ENCODE measurements around the gene DGKE.
A peak's percentile ranks its signal among the peaks of the same experiment; 100 is the strongest.

Gene DGKE

DNA sequence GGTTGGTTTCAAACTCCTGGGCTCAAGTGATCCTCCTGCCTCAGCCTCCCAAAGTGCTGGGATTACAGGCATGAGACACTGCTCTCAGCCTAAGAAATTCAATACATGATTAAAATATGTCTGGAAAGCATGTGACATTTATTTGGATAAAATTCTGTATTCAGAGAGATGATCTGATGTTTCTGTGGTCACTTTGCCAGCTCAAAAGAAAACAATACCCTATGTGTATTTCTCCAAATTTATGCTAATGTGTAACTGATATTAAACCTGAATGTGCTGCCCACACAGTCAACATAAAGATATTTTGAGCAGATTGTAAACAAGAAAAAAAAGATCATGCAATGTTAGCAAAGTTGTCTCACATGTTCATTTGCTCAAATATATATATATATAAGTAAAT, 16.9 kb upstream of the DGKE start:
- DNase-seq = no peak

- no peak for DNase-seq
Observed at GRCh38 chr17:56819030-56819429, 14.9 kb upstream of the DGKE start.

GRCh38 chr17:56819431-56820145, 14.4 kb upstream of the DGKE start:
- DNase-seq = peak; percentile 71

DNA sequence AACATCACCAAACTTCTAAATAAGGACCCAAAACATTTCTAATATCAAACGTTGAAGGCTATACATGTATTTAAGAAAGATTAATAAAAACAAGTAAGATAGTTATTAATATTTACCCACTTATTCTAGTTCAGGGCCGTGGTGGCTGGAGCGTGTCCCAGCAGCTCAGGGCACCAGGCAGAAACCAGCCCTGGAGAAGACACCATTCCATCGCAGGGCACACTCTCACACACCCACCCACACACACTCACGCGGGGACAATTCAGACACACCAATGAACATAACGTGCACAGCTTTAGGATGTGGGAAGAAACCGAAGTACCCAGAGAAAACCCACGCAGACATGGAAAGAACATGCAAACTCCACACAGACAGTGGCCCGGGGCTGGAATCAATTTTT, 13.7 kb upstream of the DGKE start:
- DNase-seq = no peak

- DNase-seq = no peak
Observed at GRCh38 chr17:56821847-56822534, 12.0 kb upstream of the DGKE start.

DNA sequence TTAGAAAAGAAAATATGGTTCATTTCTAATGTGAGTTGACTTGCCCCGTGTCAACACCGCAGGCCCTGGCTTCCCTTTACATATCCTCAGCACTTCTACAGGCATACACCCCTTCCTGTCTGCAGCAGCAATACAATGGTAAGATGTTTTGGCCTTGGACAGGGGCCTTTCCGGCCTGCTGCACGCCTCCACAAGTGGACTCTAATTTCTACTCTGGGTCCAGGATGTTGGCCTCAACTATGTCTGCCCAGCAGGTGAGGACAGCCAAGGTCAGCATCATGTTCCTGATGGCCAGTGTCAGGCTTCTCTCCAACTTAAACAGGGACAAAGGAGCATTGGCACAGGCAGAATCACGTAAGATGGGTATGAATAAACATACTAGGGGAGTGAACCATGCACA, 11.2 kb upstream of the DGKE start:
- DNase-seq = no peak

DNA sequence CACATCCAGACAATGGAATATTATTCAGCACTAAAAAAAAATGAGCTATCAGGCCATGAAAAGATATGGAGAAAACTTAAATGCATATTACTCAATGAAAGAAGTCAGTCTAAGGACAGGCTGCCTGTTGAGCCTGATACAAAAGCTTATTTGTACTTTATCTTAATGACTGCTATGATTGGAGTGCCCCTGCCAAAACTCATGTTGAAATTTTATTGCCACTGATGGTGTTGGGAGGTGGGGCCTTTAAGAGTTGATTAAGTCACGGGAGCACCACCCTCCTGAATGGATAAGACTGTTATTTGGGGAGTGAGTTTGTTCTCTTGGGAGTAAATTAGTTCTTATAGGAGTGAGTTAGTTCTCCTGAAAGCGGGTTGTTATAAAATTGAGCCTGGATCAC, 10.1 kb upstream of the DGKE start:
- no peak for DNase-seq

DNA sequence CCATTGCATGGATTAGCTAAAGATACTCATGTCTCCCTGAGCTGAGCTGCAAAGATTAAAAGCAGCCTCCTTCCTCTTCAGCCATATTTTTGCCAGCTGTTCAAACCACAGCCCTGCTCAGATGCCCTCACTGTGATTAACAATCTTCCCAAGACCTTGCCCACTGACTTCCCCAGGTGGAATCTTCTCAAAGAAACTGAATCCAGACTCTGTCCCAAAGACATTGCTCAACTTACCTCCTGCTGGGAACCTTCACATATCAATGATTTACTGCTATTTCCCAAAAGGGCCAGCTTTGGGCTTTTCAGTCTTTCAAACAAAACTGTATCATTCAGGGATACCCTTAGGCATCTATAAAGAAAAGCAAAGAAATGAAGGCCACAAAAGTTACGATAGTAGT, 9.4 kb upstream of the DGKE start:
- DNase-seq = no peak

DNA sequence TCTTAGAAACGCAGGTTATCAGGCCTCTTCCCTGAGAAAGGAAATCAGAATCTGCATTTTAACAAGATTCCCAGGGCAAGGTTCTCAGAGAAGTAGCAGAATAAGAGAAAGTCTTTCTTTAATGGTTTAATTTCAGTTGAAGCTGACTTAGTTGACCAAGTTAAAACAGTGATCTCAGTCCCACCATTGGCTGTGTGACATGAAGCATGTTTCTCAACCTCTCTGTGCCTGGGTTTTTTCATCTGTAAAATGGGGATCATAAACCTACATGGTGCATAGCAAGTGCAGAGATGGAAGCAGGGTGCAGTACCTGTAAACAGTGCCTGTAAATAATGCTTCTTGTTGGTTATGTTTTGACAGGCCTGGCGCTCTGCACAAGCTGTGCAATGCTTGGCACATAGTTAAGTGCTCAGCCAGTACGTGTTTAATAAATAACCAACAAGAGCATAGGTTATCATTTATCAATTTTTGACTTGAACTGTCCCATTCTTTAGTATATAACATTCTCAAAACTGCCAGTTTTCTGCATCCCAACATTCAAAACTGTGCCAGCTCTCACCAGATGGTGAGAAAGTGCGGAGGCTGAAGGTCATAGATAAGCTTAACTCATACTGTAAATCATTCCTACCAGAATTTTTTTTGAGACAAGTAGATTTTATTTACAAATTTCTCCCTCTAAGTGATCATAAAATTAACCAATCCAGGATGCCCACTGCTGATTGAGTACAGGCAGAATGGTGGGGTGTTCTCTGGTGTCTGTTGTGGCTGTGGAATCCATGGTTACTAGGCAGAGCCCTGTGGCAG, 7.1 kb upstream of the DGKE start:
- DNase-seq = no peak

GRCh38 chr17:56830726-56831368, 3.1 kb upstream of the DGKE start:
- DNase-seq = no peak

GRCh38 chr17:56831369-56832095, 2.4 kb upstream of the DGKE start:
- DNase-seq = no peak

DNA sequence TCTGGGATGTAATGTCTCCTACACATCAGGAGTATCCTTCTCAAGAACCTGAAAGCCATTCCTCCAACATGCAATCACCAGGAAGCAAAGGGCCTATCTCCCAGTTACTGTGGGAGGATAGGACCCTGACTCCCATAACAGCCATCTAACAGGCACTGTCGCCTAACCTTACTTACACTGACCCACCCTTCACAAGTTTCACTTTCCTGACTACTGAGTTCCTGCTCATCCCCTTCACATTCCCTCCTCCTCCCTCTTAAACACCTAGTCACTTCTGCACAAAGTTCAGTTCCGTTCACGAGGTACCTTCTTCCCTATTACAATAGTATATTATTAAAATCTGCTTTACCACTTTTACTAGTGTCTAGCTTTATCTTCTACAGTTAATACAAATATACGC, 1.5 kb upstream of the DGKE start:
- DNase-seq = no peak

DNA sequence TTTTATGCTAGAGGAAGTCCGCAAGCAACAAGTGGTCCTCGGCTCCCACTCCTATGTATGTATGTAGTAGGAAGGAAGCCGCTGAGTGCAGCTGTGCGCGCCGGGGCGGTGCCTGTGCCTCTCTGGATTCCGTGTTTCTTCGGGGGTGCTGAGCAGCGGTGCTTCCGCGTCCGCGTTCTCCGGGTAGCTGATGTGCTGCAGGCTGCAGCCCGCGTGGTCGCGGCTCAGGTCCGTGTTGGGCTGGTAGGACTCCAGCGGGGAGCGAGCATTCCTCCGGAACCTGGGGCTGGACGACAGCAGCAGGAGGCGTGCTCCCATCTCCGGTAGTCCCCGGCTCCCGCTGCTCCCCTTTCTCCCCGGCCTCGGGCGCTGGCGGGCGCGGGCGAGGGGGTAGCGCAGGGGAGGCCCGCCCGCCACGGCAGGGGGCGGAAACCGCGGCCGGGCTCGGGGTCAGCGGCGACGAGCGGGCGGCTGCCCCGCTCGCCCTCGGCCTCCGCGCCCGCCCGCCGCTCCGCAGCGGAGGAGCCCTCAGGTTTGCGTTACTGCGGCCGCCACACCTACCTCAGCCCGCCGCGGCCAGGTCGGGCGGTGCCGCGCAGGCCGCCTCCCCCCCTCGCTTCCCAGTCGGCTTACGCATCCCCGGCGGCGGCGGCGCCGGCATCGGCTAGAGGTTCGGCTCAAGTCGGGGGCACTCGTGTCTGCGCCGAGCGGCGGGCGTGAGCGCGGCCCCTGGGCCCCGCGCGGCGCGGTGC, 718 bp upstream of the DGKE start:
- DNase-seq = peak; percentile 61

DNA sequence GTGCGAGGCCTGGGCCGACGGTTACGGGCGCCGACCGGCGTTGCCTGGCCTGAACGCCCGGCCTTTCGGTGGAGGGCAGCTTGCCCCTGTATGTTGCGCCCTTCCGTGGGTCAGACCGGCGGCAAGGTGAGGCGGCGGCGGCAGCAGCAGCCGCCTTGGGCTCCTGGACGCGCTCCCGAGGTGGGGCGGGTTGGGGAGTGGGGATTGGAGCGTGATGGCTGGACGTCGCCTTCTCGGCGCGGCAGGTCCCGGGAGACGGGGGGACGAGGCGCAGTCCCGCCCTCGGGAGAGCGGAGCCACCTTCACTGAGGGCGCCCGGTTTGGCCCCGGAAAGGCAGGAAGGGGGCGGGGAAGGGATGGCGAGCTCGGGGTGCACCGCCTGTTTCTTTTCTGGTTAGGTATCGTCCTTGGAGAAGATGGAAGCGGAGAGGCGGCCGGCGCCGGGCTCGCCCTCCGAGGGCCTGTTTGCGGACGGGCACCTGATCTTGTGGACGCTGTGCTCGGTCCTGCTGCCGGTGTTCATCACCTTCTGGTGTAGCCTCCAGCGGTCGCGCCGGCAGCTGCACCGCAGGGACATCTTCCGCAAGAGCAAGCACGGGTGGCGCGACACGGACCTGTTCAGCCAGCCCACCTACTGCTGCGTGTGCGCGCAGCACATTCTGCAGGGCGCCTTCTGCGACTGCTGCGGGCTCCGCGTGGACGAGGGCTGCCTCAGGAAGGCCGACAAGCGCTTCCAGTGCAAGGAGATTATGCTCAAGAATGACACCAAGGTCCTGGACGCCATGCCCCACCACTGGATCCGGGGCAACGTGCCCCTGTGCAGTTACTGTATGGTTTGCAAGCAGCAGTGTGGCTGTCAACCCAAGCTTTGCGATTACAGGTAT, 671 bp downstream of the DGKE start:
- DNase-seq = peak; percentile 68

- DNase-seq = no peak
Observed at GRCh38 chr17:56835264-56835585, 1.3 kb downstream of the DGKE start.

DNA sequence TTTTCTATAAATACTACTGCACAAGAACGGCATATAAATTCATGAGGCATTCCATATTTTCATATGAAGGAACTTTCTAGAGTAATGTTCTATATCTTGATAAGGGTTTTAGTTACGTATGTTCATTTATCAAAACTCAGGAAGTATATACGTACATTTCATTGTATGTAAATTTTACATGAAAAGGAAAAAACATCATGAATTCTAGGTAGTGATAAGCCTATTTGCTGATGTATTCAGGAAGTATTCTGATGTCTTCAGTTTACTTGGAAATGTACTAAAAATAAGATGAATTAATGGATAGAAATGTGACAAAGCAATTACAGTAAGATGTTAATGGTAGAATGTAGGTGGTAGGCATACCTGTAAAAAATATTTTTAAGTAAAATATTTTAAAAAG, 4.7 kb downstream of the DGKE start:
- DNase-seq = no peak

GRCh38 chr17:56842577-56842976, 8.6 kb downstream of the DGKE start:
- no peak for DNase-seq

DNA sequence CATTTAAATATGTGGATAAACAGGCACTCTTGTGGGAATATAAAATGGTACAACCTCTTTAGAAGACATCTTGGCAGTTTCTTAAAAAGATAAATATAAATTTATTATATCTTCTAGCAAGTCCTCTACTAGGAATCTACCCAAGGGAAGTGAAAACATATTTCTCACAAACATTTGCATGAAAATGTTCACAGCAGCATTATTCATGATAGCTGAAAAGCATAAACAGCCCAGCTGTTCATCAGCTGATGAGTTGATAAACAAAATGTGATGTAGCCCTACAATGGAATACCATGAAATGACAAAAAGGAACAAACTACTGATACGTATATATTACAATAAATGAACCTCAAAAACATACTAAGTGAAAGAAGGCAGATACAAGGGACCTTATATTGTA, 12.0 kb downstream of the DGKE start:
- DNase-seq = no peak

DNA sequence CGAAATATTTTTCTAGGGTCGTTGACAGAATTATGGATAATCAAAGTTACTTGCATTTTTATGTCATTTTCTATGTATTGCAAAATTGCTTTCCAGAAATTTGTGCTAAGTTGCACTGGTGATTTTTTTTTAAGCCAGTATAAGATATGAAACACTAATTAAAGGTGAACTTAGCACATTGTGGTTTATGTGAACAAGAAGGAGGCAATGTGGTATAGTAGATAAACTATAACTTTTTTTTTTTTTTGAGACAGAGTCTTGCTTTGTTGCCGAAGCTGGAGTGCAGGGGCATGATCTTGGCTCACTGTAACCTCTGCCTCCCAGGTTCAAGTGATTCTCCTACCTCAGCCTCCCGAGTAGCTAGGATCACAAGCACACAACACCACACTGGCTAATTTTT, 13.2 kb downstream of the DGKE start:
- DNase-seq = no peak

- no peak for DNase-seq
Observed at GRCh38 chr17:56849131-56849530, 15.2 kb downstream of the DGKE start.

DNA sequence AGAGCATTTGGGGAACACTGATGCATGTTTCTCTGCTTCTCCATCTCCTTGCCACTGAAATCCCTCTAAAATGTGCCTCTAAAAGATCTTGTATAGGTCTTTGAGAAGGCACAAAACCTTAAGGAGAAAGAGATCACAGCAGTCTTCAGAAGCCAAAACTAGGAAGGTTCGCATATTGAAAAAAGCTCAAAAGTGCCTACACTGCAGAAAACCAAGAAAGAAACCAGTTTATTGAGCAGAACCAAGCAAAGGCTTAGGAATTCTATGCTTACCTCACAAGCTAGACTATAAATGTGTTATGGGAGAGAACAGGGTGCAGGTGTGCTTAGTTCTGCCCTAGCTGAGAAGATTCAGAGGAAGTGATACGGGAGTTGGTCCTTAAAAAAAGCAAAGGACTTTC, 16.6 kb downstream of the DGKE start:
- no peak for DNase-seq
